Spleen (tissue), 11 donors: ENCODE data around the gene ZNF568. TPM values are rescaled to one million over a fixed set of nuclear protein-coding genes. Genes with fewer than 3 reads are reported as not detected.

ENCODE experiments used
- DNase-seq: peaks from one replicate; pipeline ENCODE4 v3.0.0-alpha.2; 2020
- H3K27ac ChIP-seq, 8 donors: fragments of 200-600 bp; sonication (generic) in 7 of 8; 1 replicate in 4 of 8; 2 replicates in 4 of 8; pipeline versions ENCODE4 v1.5.0 to v1.8.0; 2016 to 2021; ENCODE audit warnings: inconsistent platforms in 4 of 8, mild to moderate bottlenecking in 4 of 8, moderate library complexity in 1 of 8
- H3K27me3 ChIP-seq, 7 donors: fragments of 200-600 bp; sonication (generic) in 6 of 7; replicated peaks in 1 of 7; 1 replicate in 4 of 7; 2 replicates in 3 of 7; pipeline versions ENCODE4 v1.5.0 to v1.8.0; 2016 to 2021; ENCODE audit warnings: inconsistent platforms in 3 of 7, mild to moderate bottlenecking in 1 of 7
- H3K36me3 ChIP-seq, 6 donors: fragments of 200-600 bp; sonication (generic) in 5 of 6; 1 replicate in 4 of 6; 2 replicates in 2 of 6; pipeline versions ENCODE4 v1.5.0 to v1.8.0; 2016 to 2021; ENCODE audit warnings: inconsistent platforms in 2 of 6
- H3K4me1 ChIP-seq, 6 donors: fragments of 200-600 bp; sonication (generic) in 5 of 6; 1 replicate in 3 of 6; 2 replicates in 3 of 6; pipeline versions ENCODE4 v1.5.0 to v1.8.0; 2016 to 2021; ENCODE audit warnings: inconsistent platforms in 3 of 6
- H3K4me3 ChIP-seq, 8 donors: fragments of 200-600 bp; sonication (generic) in 7 of 8; 1 replicate in 4 of 8; 2 replicates in 4 of 8; pipeline versions ENCODE4 v1.5.0 to v1.8.0; 2016 to 2021; ENCODE audit warnings: inconsistent platforms in 4 of 8, mild to moderate bottlenecking in 4 of 8, moderate library complexity in 2 of 8
- H3K9me3 ChIP-seq, 8 donors: fragments of 200-600 bp; sonication (generic) in 7 of 8; 1 replicate in 4 of 8; 2 replicates in 4 of 8; pipeline versions ENCODE4 v1.5.0 to v1.8.0; 2016 to 2021; ENCODE audit warnings: inconsistent platforms in 4 of 8
- POLR2A ChIP-seq, 3 donors: fragments of 450-650 bp; IDR thresholded peaks; one replicate each; pipeline ENCODE4 v1.5.1; 2017; ENCODE audit warnings: antibody characterized with exemption in 3 of 3, mild to moderate bottlenecking in 1 of 3
- POLR2AphosphoS5 ChIP-seq, 3 donors: sonication (generic); formaldehyde crosslinking; IDR thresholded peaks; one replicate each; pipeline ENCODE4 v1.5.1; 2017; ENCODE audit warnings: antibody characterized with exemption in 3 of 3
- WGBS, 5 donors: extraction: QIAGEN DNeasy Blood & Tissue Kit in 3 of 5; methylation state at CpG; one replicate each; pipeline versions ENCODE4 v1.1.5 to v1.1.7; 2013 to 2018; 5-methylcytosine and 5-hydroxymethylcytosine counted together
- intact Hi-C: fragments of 100-400 bp; cut with DNase I; formaldehyde crosslinking; loops from one replicate; pipeline ENCODE4 v1.15.0; 2023; ENCODE audit warnings: low total_unique reads
- polyA plus RNA-seq, 3 donors: library from polyadenylated mRNA; stranded (reverse); fragments of 200-250 nt; gene quantifications; one replicate each; pipeline ENCODE4 v1.2.1, GENCODE V29; 2013
- total RNA-seq, 7 donors: library from RNA; depleted of rRNA in 3 of 7; stranded (reverse); fragments of >200 nt in 3 of 7; fragmentation: NEBNext Ultra II Directional in 4 of 7; extraction: Animal tissue kit (Norgen Biotek cat#: 25700) in 4 of 7; gene quantifications; one replicate each; pipeline versions ENCODE4 v1.1.0 to v1.2.1, GENCODE V29; 2016 to 2021
- TF ChIP-seq, protein P1 (sequence below), 11 experiments: fragments of 200-600 bp in 7 of 11; fragments of 450-650 bp in 4 of 11; sonication (generic) in 4 of 11; IDR thresholded peaks in 8 of 11; conservative IDR thresholded peaks in 3 of 11; 1 replicate in 7 of 11; 2 replicates in 4 of 11; pipeline versions ENCODE4 v1.4.0 to v1.8.0; 2016 to 2021; ENCODE audit warnings: antibody characterized with exemption in 11 of 11, inconsistent platforms in 4 of 11, mild to moderate bottlenecking in 1 of 11
- donor health status: healthy with polysubstance abuse.
- donor health status: DM: no; HTN: no; CAD: no; lungs with moderate emphysema.
- donor health status: DM: no; HTN: no; CAD: no.
- donor health status: Bipolar disorder and iron deficiency.
- donor health status: healthy.
- donor health status: DM: no; HTN: no; CAD: no.
- donor health status: DM: yes; HTN: yes; CAD: no.

The ZNF568 gene
- total and polyA plus RNA-seq, 10 donors: 2.7 to 16.8 (median 11.2) TPM

DNA sequence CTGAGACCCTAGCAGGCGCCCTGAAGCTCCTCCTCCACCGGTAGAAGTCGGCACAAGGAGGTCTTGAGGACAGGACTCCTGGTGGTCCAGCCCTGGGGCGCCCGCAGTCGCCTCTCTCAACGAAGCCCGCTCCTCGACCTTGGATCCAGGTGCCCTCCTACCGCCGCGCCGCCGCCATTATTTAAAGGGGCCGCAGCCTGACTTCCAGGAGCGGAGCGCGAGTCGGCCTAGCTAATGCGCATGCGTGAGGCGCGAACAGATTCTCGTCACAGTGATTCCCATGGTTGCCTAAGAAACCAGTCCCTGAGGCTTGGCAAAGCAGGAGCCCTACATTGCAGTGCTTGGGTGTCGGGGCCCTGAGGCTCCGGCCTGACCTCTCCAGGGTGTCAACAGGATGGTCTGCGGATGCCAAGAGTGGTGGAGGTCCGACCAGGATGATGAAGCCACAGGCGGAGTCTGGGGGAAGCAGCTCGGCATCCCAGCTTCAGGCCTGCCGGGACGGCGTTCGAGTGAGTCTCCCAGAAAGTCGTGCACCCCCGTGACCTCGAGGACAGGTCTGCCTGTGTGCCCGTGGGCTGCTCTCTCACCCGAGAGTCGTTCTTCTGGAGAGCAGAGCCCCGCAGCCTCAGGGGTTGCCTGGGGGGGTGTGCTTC is 96.1 kb downstream of the ZNF568 start:
- intact Hi-C loops: no loop called here
- TF ChIP-seq POLR2AphosphoS5 (IDR thresholded peaks at IDR 0.05) (no peak), POLR2A (IDR thresholded peaks at IDR 0.05) (no peak)
- TF ChIP-seq, protein P1, sequence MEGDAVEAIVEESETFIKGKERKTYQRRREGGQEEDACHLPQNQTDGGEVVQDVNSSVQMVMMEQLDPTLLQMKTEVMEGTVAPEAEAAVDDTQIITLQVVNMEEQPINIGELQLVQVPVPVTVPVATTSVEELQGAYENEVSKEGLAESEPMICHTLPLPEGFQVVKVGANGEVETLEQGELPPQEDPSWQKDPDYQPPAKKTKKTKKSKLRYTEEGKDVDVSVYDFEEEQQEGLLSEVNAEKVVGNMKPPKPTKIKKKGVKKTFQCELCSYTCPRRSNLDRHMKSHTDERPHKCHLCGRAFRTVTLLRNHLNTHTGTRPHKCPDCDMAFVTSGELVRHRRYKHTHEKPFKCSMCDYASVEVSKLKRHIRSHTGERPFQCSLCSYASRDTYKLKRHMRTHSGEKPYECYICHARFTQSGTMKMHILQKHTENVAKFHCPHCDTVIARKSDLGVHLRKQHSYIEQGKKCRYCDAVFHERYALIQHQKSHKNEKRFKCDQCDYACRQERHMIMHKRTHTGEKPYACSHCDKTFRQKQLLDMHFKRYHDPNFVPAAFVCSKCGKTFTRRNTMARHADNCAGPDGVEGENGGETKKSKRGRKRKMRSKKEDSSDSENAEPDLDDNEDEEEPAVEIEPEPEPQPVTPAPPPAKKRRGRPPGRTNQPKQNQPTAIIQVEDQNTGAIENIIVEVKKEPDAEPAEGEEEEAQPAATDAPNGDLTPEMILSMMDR (IDR thresholded peaks at IDR 0.05 in 8 of 11, conservative IDR thresholded peaks at IDR 0.05 in 3 of 11): no peak
- Histone ChIP-seq H3K4me3 (no peak overlapping the region), H3K27me3 (no peaks in the 10 kb centered on the region), H3K4me1 (peaks cover 0 to 18% (median 0%) of the 10 kb centered on the region in 6 donors), H3K36me3 (peaks cover 0 to 71% (median 0%) of the 10 kb centered on the region in 6 donors), H3K9me3 (peaks cover 0 to 100% (median 96%) of the 10 kb centered on the region in 8 donors), H3K27ac (no peak overlapping the region)
- WGBS, 5 donors: 92 to 99% (median 96%) methylated on average over 38 to 41 of the region's 41 CpGs
- no peak for DNase-seq

DNA sequence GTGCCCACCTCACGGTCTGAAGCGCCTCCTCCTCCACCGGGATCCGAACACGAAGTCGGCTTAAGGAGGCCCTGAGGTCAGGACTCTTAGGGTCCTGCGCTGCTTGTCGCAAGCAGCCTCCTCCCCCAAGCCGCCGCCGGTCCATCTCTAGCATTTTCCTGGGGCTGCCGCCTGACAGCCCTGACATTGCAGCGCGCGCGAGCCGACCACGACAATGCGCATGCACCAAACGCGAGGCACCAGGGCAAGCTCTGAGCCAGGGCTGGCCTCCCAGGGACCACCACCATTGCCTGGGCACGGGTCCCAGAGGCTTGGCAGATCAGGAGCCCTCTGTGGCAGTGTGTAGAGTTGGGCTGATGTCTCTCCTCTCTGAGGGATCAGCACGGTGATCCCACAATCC is 98.3 kb downstream of the ZNF568 start:
- H3K4me1 ChIP-seq: peaks cover 0 to 5% (median 0%) of the 10 kb centered on the region in 6 donors
- peaks cover 0 to 73% (median 0%) of the 10 kb centered on the region in 6 donors for H3K36me3 ChIP-seq
- H3K27me3 ChIP-seq: no peaks in the 10 kb centered on the region
- WGBS, 5 donors: 90 to 96% (median 92%) methylated on average over 2 to 23 of the region's 23 CpGs
- TF ChIP-seq POLR2AphosphoS5 (IDR thresholded peaks at IDR 0.05): no peak
- TF ChIP-seq POLR2A (IDR thresholded peaks at IDR 0.05): no peak
- TF ChIP-seq, protein P1 (IDR thresholded peaks at IDR 0.05 in 8 of 11, conservative IDR thresholded peaks at IDR 0.05 in 3 of 11): no peak
- H3K9me3 ChIP-seq: peaks cover 0 to 100% (median 96%) of the 10 kb centered on the region in 8 donors
- H3K4me3 ChIP-seq: no peak overlapping the region
- DNase-seq: no peak
- H3K27ac ChIP-seq: no peak overlapping the region
- intact Hi-C loops: no loop called here

- H3K4me1 ChIP-seq: no peaks in the 10 kb centered on the region
- peaks cover 3 to 98% (median 94%) of the 10 kb centered on the region in 8 donors for H3K9me3 ChIP-seq
- no peak for DNase-seq
- no peaks in the 10 kb centered on the region for H3K27me3 ChIP-seq
- 44 to 64% (median 53%) methylated on average over 1 of the region's 1 CpG for WGBS, 5 donors
- TF ChIP-seq POLR2AphosphoS5 (IDR thresholded peaks at IDR 0.05) (no peak), POLR2A (IDR thresholded peaks at IDR 0.05) (no peak)
- H3K4me3 ChIP-seq: no peak overlapping the region
- H3K36me3 ChIP-seq: no peaks in the 10 kb centered on the region
- intact Hi-C loops: no loop called here
- no peak overlapping the region for H3K27ac ChIP-seq
These were observed 129.0 kb downstream of the ZNF568 start for GRCh38 chr19:37045140-37045539.

Other genes starting within 250 kb of the ZNF568 start
- gene ZNF461, start 249.5 kb upstream of the ZNF568 start, total RNA-seq: 10 to 100 TPM in 4 of 7 donors, 1 to 10 TPM in 3; 8.0 to 11.8 (median 10.1) TPM
- 1 to 10 TPM; 3.4 to 6.1 (median 4.4) TPM for gene ZNF461, start 249.5 kb upstream of the ZNF568 start, polyA plus RNA-seq
- gene ZNF567, start 228.7 kb upstream of the ZNF568 start, total RNA-seq: 10 to 100 TPM in 4 of 7 donors, 1 to 10 TPM in 3; 7.5 to 24.1 (median 11.7) TPM
- gene ZNF567, start 228.7 kb upstream of the ZNF568 start, polyA plus RNA-seq: 1 to 10 TPM; 2.2 to 6.3 (median 3.4) TPM
- gene ZNF850, start 143.5 kb upstream of the ZNF568 start, total RNA-seq: 1 to 10 TPM; 3.1 to 7.8 (median 4.6) TPM
- gene ZNF850, start 143.5 kb upstream of the ZNF568 start, polyA plus RNA-seq: under 1 TPM; 0.36 to 0.51 (median 0.46) TPM
- gene ZNF790, start 77.9 kb upstream of the ZNF568 start, total RNA-seq: 10 to 100 TPM in 1 of 7 donors, 1 to 10 TPM in 6; 4.0 to 11.2 (median 8.3) TPM
- 1 to 10 TPM; 1.8 to 3.0 (median 2.9) TPM for gene ZNF790, start 77.9 kb upstream of the ZNF568 start, polyA plus RNA-seq
- 10 to 100 TPM in 3 of 7 donors, 1 to 10 TPM in 4; 4.8 to 18.2 (median 9.8) TPM for gene ZNF345, start 65.5 kb upstream of the ZNF568 start, total RNA-seq
- gene ZNF345, start 65.5 kb upstream of the ZNF568 start, polyA plus RNA-seq: 1 to 10 TPM; 2.7 to 4.6 (median 3.3) TPM
- gene ZNF829, start within 50 bp of the ZNF568 start, total RNA-seq: 1 to 10 TPM; 2.7 to 4.7 (median 4.5) TPM
- gene ZNF829, start within 50 bp of the ZNF568 start, polyA plus RNA-seq: 1 to 10 TPM in 2 of 3 donors, under 1 TPM in 1; 0.85 to 1.3 (median 1.1) TPM
- gene ZNF420, start 162.1 kb downstream of the ZNF568 start, total RNA-seq: 10 to 100 TPM in 6 of 7 donors, 1 to 10 TPM in 1; 8.8 to 24.3 (median 17.3) TPM
- gene ZNF420, start 162.1 kb downstream of the ZNF568 start, polyA plus RNA-seq: 1 to 10 TPM; 5.3 to 7.1 (median 5.5) TPM